NCI-H1694 treated with DMSO at 0.1 percent for 48 hours (cell line): ENCODE results near the gene OFD1.

Experiments
- DNase-seq: peaks from one replicate; lab custom pipeline; 2025; lab: John Stamatoyannopoulos, UW

Gene OFD1

GRCh38 chrX:13797512-13797911 lies 63.0 kb downstream of the OFD1 start:
- DNase-seq: no peak

DNA sequence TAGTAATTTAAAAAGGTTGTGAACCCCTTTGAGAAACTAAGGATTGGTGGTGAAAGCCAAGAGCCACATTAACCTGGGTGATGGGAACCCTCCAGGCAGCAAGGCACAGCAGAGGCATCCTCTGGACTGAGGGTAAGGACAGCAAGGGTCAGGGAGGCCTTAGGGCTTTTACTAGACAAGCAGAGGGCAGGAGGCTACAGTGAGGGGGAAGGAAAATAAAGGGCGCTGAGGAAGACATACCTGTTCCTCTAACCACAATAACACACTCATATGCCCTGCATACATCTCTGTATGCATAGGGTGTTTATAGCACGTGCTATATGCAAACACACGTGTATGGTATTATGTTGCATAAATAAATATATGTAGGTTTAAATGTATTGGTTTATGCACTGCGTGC lies 63.6 kb downstream of the OFD1 start:
- DNase-seq: no peak

DNA sequence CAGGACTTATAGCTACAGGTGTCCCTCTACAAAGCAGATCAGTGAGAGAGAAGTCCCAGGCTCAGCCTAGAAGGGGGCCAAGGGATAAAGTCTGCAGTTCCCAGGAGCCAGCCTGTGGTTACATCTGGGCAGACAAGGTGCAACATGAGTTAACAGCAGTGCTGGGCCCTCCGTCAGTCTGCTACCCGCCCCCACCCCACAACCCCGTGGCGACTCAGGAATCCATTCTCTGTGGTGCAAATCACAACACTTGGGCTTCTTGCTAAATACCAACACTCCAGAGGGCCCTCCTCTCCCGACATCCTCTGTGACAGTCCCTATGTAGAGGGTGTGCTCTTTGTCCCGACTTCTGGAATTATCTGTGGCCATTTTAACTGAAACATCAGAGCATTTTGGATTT lies 68.6 kb downstream of the OFD1 start:
- DNase-seq: no peak

- no peak for DNase-seq
Measured at GRCh38 chrX:13805241-13805640, 70.7 kb downstream of the OFD1 start.

DNA sequence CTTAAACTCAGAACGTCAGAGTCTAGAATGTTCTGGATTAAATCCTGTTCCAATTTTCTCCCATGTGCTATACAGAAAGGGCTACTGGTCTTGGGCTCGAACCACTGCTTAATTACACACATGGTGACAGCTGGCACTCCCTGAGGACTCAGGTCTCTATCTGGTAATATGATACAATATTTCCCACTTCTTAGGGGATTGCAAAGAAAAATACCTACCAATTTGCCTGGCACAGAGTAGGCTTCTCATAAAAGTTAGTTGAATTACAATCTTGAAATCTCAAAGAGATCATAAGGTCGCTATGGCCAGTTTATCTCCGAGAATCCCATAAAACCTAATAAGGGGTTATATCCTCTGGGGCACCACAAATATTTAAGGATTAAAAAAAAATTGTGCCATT lies 73.7 kb downstream of the OFD1 start:
- no peak for DNase-seq

DNA sequence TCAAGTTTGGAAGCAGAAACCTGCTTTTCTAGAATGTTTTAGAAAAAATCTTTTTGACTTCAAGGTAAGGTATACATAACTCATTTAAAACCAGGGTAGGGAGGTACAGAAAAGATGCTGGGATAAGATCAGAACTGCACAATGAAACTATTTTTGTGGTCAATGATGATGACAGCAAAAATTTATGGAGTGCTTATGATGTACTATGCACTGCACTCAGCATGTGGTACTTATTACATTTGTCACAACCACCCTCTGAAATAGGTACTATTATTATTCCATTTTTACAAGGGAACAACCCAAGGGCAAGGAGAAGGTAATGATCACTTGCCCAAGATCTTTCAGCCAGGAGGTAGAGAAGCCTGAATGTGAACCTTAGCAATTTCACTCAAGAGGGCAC lies 74.3 kb downstream of the OFD1 start:
- DNase-seq: no peak

- no peak for DNase-seq
Measured at GRCh38 chrX:13815664-13816063, 81.1 kb downstream of the OFD1 start.

DNA sequence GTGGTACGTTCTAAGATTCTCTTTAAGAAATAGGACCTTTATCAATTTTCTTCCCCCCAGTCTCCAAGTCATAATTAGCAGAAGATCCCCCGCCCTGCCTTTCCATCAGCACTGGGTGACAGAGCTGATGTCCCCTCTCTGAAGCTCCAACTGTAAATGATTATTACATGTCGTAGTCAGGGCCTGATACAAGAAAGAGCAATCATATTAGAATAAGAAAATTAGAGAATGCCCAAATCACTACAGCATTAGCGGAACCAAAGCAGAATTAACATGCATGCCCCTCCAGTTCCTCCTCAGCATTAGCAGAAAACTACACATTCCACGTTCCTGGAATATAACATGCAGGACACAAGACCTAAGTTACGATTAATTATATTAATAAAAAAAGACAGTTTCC lies 81.6 kb downstream of the OFD1 start:
- DNase-seq: no peak

DNA sequence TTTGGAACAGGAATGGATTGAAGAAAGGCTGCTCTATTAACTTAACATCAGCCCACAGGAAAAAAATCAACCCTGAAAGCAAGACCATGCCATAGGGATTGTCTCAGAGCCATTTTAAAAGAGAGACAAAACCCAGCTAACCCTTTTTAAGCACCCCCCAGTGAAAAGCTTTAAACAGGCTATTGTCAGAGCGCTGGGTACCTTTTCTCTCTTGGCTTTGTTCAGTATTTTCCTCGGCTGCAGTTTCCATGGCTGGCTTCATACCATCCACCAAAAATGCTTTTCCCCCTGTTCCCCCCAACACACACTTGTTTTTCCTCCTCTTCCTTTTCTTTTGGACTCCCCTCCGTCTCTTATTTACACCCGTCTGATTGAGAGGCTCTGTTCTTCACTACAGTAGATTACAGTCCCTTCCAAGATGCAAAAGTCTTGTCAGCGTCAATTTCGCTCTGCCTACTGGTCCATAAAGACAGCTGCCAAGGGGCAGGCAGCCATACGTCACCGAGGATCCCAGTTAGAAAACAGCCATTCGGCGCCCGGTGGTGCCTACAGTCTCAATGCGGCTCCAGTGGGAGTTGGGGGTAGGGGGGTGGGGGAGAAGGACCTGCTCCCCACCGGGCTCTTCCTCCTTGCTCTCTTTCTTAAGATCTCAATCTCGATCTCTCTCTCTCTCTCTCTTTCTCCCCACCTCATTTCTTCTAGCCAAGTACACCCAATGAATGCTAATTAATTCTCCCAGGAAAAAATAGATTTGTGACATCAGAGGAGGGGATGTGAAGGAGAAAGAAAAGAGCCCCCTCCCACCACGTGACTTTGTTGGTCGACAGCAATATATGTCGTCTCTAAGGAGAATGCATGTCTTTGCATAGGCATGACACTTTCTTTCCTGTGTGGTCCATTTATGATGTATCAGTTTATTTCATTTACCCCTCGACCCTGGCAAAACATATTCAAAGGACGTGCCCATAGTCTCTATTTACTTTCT lies 82.4 kb downstream of the OFD1 start, which contains the start of gene GPM6B:
Gene GPM6B (minus strand): TSS at position 451 of the 985 bp plus-strand sequence. CDS start 189 bp downstream, at position 262.
- DNase-seq: no peak
